OCI-LY7 (cell line): ENCODE results near the gene TMEM215.

Source experiments
- CTCF ChIP-seq: fragments of 200-600 bp; sonication (generic); conservative IDR thresholded peaks from 2 replicates; pipeline ENCODE4 v1.5.1; 2014; ENCODE audit warnings: mild to moderate bottlenecking, antibody characterized with exemption, low read length, moderate library complexity, mixed read lengths
- EZH2phosphoT487 ChIP-seq: fragments of 200-600 bp; sonication (generic); IDR thresholded peaks from 2 replicates; pipeline ENCODE4 v1.6.1; 2018; ENCODE audit warnings: low read depth, borderline replicate concordance, mild to moderate bottlenecking, mixed run types, antibody characterized with exemption, low read length, moderate library complexity, mixed read lengths

DNA sequence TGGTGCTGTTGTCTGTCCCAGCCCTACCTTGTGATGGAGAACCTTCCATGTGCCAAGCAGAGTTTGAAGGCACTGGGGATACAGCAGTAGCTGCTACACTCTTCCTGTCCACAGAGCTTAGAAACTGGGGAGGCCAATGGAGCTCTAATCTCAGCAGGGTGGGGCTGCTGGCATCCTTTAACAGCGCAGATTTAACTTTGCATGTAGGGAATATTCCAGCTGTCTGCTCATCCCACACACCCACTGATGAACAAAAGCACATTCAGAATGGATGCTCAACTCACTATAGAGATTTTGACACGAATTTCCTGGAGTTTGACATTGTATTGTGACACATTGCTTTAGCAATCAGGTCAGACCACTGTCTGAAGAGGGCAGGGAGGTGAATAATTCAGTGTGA, 49.0 kb downstream of the TMEM215 start:
- TF ChIP-seq CTCF (no peak), EZH2phosphoT487 (no peak)
